Mesothelial cell of epicardium (in vitro differentiated cells): ENCODE data around the gene MTX1. TPM values are rescaled to one million over a fixed set of nuclear protein-coding genes. Genes with fewer than 3 reads are reported as not detected.
"Not testable (repeated sequence)": the region's sequence is repeated elsewhere in the genome, so short reads cannot be mapped to it uniquely, and the experiment has no call there.

ENCODE experiments used
- DNase-seq, 2 experiments: peaks; one replicate each; pipeline ENCODE4 v3.0.0; 2021; ENCODE audit warnings: low spot score in 2 of 2; ENCODE audit not compliant: unreplicated experiment in 2 of 2
- H3K27ac Mint-ChIP-seq: 2 replicates; pipeline ENCODE4 v1.8.0; 2021; ENCODE audit warnings: mixed read lengths
- H3K27me3 Mint-ChIP-seq: 2 replicates; pipeline ENCODE4 v1.8.0; 2021; ENCODE audit warnings: low read depth, mixed read lengths
- H3K36me3 Mint-ChIP-seq: 2 replicates; pipeline ENCODE4 v1.8.0; 2021; ENCODE audit warnings: mixed read lengths
- H3K4me1 Mint-ChIP-seq: 2 replicates; pipeline ENCODE4 v1.8.0; 2021; ENCODE audit warnings: mixed read lengths
- H3K4me3 Mint-ChIP-seq: 2 replicates; pipeline ENCODE4 v1.8.0; 2021; ENCODE audit warnings: mild to moderate bottlenecking, moderate library complexity, mixed read lengths
- H3K9me3 Mint-ChIP-seq: 2 replicates; pipeline ENCODE4 v1.8.0; 2021; ENCODE audit warnings: mixed read lengths
- CTCF ChIP-seq: fragments of 200-600 bp; sonication (generic); IDR thresholded peaks from one replicate; pipeline ENCODE4 v1.5.0; 2021; ENCODE audit warnings: antibody characterized with exemption; ENCODE audit not compliant: unreplicated experiment
- total RNA-seq: library from RNA; stranded (reverse); gene quantifications from 3 replicates; pipeline ENCODE4 v1.2.1, GENCODE V29; 2021

Gene MTX1
- total RNA-seq, 1 donor from 2014 or later: 35.7 TPM

GRCh38 chr1:155193275-155193990 lies 15.1 kb upstream of the MTX1 start:
- Mint-ChIP-seq H3K27ac (peak overlapping the region; percentile 99), H3K36me3 (peaks cover 5% of the 10 kb centered on the region), H3K4me3 (peak overlapping the region; percentile 82), H3K4me1 (peaks cover 24% of the 10 kb centered on the region), H3K9me3 (no peaks in the 10 kb centered on the region), H3K27me3 (no peaks in the 10 kb centered on the region)
- peak; percentile 92 for TF ChIP-seq CTCF
- peak; percentile 75 to 94 for DNase-seq

- H3K4me3 Mint-ChIP-seq: peak overlapping the region; percentile 82
- not testable (repeated sequence) for DNase-seq, H3K9me3 Mint-ChIP-seq, H3K36me3 Mint-ChIP-seq, H3K27me3 Mint-ChIP-seq
- peaks cover 24% of the 10 kb centered on the region for H3K4me1 Mint-ChIP-seq
- peak overlapping the region; percentile 99 for H3K27ac Mint-ChIP-seq
Observed at GRCh38 chr1:155193991-155194240, 14.6 kb upstream of the MTX1 start.

GRCh38 chr1:155195201-155196102 lies 13.0 kb upstream of the MTX1 start:
- no peak for DNase-seq
- Mint-ChIP-seq H3K27ac (peak overlapping the region; percentile 78), H3K36me3 (peaks cover 5% of the 10 kb centered on the region), H3K9me3 (no peaks in the 10 kb centered on the region), H3K4me3 (peak overlapping the region; percentile 65), H3K4me1 (peaks cover 24% of the 10 kb centered on the region), H3K27me3 (no peaks in the 10 kb centered on the region)
- TF ChIP-seq CTCF: no peak

- Mint-ChIP-seq H3K27ac (no peak overlapping the region), H3K36me3 (peaks cover 5% of the 10 kb centered on the region)
Observed at GRCh38 chr1:155196103-155196892, 12.2 kb upstream of the MTX1 start.

GRCh38 chr1:155196893-155197638 lies 11.4 kb upstream of the MTX1 start:
- no peak for DNase-seq
- peaks cover 5% of the 10 kb centered on the region for H3K36me3 Mint-ChIP-seq
- no peak for TF ChIP-seq CTCF
- H3K27ac Mint-ChIP-seq: no peak overlapping the region
- H3K27me3 Mint-ChIP-seq: no peaks in the 10 kb centered on the region
- peaks cover 24% of the 10 kb centered on the region for H3K4me1 Mint-ChIP-seq
- H3K9me3 Mint-ChIP-seq: no peaks in the 10 kb centered on the region
- no peak overlapping the region for H3K4me3 Mint-ChIP-seq

More at GRCh38 chr1:155196103-155196892, 12.2 kb upstream of the MTX1 start:
- TF ChIP-seq CTCF: no peak
- no peak overlapping the region for H3K4me3 Mint-ChIP-seq
- H3K27me3 Mint-ChIP-seq: no peaks in the 10 kb centered on the region
- H3K4me1 Mint-ChIP-seq: peaks cover 24% of the 10 kb centered on the region
- no peaks in the 10 kb centered on the region for H3K9me3 Mint-ChIP-seq
- no peak for DNase-seq
